Globus pallidus (tissue), 1 donor: ENCODE data around the gene SCLT1.
"Not testable (repeated sequence)": the region's sequence is repeated elsewhere in the genome, so short reads cannot be mapped to it uniquely, and the experiment has no call there.

Source experiments
- DNase-seq: peaks from one replicate; pipeline ENCODE4 v3.0.0-alpha.2; 2015; ENCODE audit warnings: low spot score

The SCLT1 gene

GRCh38 chr4:129093191-129093920, at the start of gene SCLT1:
TSS of gene SCLT1 (minus strand) at chr4:129093539. CDS start at chr4:129093103, 436 bp downstream.
- peak; percentile 98 for DNase-seq

GRCh38 chr4:129140521-129140920, 47.2 kb upstream of the SCLT1 start:
- DNase-seq = no peak

GRCh38 chr4:129138810-129139496, 45.6 kb upstream of the SCLT1 start:
- no peak for DNase-seq

GRCh38 chr4:129136433-129136832, 43.1 kb upstream of the SCLT1 start:
- no peak for DNase-seq

GRCh38 chr4:129131343-129131742, 38.0 kb upstream of the SCLT1 start:
- DNase-seq = no peak

GRCh38 chr4:129129143-129129542, 35.8 kb upstream of the SCLT1 start:
- no peak for DNase-seq

- DNase-seq = not testable (repeated sequence)
These were observed 33.3 kb upstream of the SCLT1 start for GRCh38 chr4:129126614-129127013.

- no peak for DNase-seq
These were observed 24.4 kb upstream of the SCLT1 start for GRCh38 chr4:129117705-129118104.

GRCh38 chr4:129113919-129114318, 20.6 kb upstream of the SCLT1 start:
- no peak for DNase-seq

GRCh38 chr4:129113434-129113833, 20.1 kb upstream of the SCLT1 start:
- DNase-seq = no peak

- no peak for DNase-seq
These were observed 18.6 kb upstream of the SCLT1 start for GRCh38 chr4:129111919-129112318.

- no peak for DNase-seq
These were observed 17.6 kb upstream of the SCLT1 start for GRCh38 chr4:129110931-129111330.

GRCh38 chr4:129109965-129110824, 16.9 kb upstream of the SCLT1 start:
- no peak for DNase-seq

GRCh38 chr4:129098531-129099001, 5.2 kb upstream of the SCLT1 start:
- DNase-seq = no peak

- DNase-seq = peak; percentile 83
These were observed 2.6 kb upstream of the SCLT1 start, which contains the start of gene C4orf33 for GRCh38 chr4:129095811-129096454. TSS of gene C4orf33 (plus strand) at chr4:129096152. CDS start at chr4:129102611, 6,459 bp downstream.

GRCh38 chr4:129094347-129094746, 1.0 kb upstream of the SCLT1 start:
- DNase-seq = no peak

- peak; percentile 49 for DNase-seq
These were observed 628 bp downstream of the SCLT1 start for GRCh38 chr4:129092631-129093190.

- no peak for DNase-seq
These were observed 5.8 kb downstream of the SCLT1 start for GRCh38 chr4:129087516-129087915.

GRCh38 chr4:129085472-129085871, 7.9 kb downstream of the SCLT1 start:
- no peak for DNase-seq

GRCh38 chr4:129082302-129082701, 11.0 kb downstream of the SCLT1 start:
- no peak for DNase-seq

GRCh38 chr4:129080129-129080528, 13.2 kb downstream of the SCLT1 start:
- no peak for DNase-seq
